ENCODE data around the gene RPL7A.

RPL7A gene

DNA sequence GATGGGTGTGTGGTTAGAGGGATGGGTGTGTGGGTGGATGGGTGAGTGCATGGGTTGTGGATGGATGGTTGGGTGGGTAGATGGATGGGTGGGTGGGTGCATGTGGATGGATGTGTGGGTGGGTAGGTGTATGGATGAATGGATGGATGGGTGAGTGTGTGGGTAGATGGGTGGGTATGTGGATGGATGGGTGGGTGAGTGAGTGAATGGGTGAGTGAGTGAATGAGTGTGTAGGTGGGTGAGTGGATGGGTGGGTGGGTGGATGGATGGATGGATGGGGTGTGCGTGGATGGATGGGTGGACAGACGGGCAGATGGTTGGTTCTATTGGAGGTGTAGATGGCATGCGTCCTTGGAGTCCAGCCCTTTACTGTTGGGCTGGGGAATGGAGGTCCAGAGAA, 45.4 kb downstream of the RPL7A start:
- TF ChIP-seq, protein P1, sequence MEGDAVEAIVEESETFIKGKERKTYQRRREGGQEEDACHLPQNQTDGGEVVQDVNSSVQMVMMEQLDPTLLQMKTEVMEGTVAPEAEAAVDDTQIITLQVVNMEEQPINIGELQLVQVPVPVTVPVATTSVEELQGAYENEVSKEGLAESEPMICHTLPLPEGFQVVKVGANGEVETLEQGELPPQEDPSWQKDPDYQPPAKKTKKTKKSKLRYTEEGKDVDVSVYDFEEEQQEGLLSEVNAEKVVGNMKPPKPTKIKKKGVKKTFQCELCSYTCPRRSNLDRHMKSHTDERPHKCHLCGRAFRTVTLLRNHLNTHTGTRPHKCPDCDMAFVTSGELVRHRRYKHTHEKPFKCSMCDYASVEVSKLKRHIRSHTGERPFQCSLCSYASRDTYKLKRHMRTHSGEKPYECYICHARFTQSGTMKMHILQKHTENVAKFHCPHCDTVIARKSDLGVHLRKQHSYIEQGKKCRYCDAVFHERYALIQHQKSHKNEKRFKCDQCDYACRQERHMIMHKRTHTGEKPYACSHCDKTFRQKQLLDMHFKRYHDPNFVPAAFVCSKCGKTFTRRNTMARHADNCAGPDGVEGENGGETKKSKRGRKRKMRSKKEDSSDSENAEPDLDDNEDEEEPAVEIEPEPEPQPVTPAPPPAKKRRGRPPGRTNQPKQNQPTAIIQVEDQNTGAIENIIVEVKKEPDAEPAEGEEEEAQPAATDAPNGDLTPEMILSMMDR (conservative IDR thresholded peaks at IDR 0.05; ENCODE audit: control insufficient read depth, insufficient read depth, low read depth, low read length) = no peak
- H3K4me3 ChIP-seq (ENCODE audit: control insufficient read depth, low read depth, low read length) = no peak overlapping the region
- DNase-seq (ENCODE audit: low read depth) = no peak

DNA sequence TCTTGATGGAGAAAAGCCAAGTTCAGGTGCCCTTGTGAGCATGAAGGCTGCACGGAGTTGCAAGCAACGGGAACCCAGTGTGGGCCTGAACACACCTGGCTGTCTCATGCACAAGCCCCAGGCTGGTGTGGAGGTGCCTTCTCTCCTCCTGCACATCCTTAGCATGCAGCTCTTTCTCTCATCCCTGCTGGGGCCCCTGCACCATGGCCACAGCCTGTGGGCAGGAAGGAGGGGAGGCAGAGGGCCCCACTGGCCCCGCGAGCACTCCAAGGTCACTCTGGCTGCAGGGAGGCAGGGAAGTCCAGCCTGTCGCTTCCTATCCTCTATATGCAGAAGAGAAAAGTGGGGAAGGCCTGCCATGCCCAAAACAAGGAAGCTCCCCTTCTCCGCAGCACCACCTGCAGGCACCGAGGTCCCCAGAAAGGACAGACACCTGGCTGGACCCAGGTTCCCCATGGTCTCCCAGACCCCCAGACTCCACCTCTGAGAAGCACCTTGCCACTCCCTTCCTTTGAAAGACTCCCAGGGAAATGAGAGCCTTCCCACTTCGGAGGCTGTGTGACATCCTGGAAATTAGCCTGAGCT, 46.8 kb downstream of the RPL7A start:
- no peak overlapping the region for H3K4me3 ChIP-seq (ENCODE audit: control insufficient read depth, low read depth, low read length)
- DNase-seq (ENCODE audit: low read depth) = no peak
- TF ChIP-seq, protein P1 (conservative IDR thresholded peaks at IDR 0.05; ENCODE audit: control insufficient read depth, insufficient read depth, low read depth, low read length) = no peak

DNA sequence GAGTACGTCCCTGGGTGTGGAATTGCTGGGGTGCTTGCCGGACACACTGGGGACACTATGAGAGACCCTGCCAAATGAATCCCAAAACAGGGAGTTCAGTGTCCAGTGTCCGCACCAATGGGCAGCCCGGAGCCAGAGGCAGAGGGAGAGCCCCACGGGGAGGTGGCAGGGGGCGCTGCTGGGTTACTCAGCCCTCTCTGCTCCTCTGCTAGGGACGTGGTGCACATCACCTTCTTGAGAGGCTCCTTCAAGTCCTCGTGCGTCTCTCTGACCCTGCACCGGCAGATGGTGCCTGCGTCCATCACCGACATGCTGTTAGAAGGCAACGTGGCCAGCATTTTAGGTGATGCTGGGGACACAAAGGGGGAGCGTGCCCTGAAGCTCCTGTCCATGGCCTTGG, 48.9 kb downstream of the RPL7A start:
- DNase-seq (ENCODE audit: low read depth) = peak; percentile 28
- TF ChIP-seq, protein P1 (conservative IDR thresholded peaks at IDR 0.05; ENCODE audit: control insufficient read depth, insufficient read depth, low read depth, low read length) = peak; percentile 33
- no peak overlapping the region for H3K4me3 ChIP-seq (ENCODE audit: control insufficient read depth, low read depth, low read length)

DNA sequence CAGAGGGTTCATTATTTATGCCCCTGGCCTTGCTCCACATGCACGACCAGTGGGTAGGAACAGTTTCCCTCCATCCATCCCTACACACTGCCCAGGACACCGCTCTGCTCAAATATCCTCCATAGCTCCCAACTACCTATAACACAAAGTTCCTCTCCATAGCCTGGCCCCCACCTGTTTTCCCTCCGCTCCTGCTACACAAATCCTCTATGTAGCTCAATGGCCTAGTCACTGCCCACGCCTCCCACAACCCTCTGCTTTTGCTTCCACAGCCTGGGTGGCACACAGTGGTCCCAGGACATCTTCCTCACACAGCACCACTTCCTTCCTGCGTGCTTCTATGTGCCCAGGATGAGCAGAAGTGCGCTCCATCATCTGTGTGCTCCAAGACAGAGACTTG, 49.4 kb downstream of the RPL7A start:
- H3K4me3 ChIP-seq (ENCODE audit: control insufficient read depth, low read depth, low read length) = no peak overlapping the region
- TF ChIP-seq, protein P1 (conservative IDR thresholded peaks at IDR 0.05; ENCODE audit: control insufficient read depth, insufficient read depth, low read depth, low read length) = no peak
- DNase-seq (ENCODE audit: low read depth) = no peak

DNA sequence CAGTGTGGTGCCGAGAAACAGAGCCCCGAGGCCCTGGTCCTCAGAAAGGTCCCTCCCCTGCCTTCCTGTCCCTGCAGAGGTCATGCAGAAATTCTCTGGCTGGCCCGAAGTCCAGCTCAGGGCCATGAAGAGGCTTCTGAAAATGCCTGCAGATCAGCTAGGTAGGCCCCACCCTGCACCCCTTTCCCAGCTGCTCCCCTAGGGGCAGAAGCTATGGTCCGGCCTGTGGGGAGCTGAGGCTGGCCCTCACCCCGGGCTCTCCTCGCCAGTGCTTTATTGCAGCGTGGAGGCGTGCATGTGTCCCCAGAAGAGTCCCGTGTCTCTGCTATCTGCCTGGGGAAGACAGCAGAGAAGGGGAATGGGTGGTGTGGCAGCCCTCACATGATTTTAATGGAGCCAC, 49.9 kb downstream of the RPL7A start:
- H3K4me3 ChIP-seq (ENCODE audit: control insufficient read depth, low read depth, low read length) = no peak overlapping the region
- no peak for DNase-seq (ENCODE audit: low read depth)
- TF ChIP-seq, protein P1 (conservative IDR thresholded peaks at IDR 0.05; ENCODE audit: control insufficient read depth, insufficient read depth, low read depth, low read length) = no peak

DNA sequence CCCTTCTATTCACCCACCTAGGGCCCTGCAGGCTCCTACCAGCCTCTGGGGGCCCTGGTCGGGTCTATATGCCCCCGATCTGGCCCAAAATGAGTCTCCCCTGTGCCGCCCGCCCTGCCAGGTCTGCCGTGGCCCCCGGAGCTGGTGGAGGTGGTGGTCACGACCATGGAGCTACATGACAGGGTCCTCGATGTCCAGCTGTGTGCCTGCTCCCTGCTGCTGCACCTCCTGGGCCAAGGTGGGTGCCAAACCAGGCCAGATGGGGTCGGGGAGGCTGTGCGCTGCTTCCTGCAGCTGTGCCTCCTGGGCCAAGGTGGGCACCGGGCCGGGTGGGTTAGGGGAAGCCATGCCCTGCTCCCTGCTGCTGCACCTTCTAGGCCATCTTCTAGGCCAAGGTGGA, 52.3 kb downstream of the RPL7A start:
- H3K4me3 ChIP-seq (ENCODE audit: control insufficient read depth, low read depth, low read length) = no peak overlapping the region

More for the DNA sequence above, 52.3 kb downstream of the RPL7A start:
- no peak for DNase-seq (ENCODE audit: low read depth)
- TF ChIP-seq, protein P1 (conservative IDR thresholded peaks at IDR 0.05; ENCODE audit: control insufficient read depth, insufficient read depth, low read depth, low read length) = no peak

Measured in fibroblast of mammary gland (primary cell).